Astrocyte of the spinal cord (primary cell): ENCODE measurements around the gene TUFT1.

Source experiments
- DNase-seq: peaks from one replicate; pipeline ENCODE4 v3.0.0; 2011; ENCODE audit warnings: low read depth, low spot score
- H3K4me3 ChIP-seq: 2 replicates; pipeline ENCODE4 v1.5.1; 2011; ENCODE audit warnings: low read depth, mild to moderate bottlenecking, low read length, moderate library complexity
- CTCF ChIP-seq: IDR thresholded peaks from 2 replicates; pipeline ENCODE4 v1.5.1; 2012; ENCODE audit warnings: low read depth, mild to moderate bottlenecking, low read length, inconsistent platforms
- in situ Hi-C: cut with HindIII; loops from 2 replicates; pipeline ENCODE4 v1.10.0; 2017; ENCODE audit warnings: low sequenced_read_pairs

TUFT1 gene

GRCh38 chr1:151581451-151581850, 41.3 kb downstream of the TUFT1 start:
- no peak overlapping the region for H3K4me3 ChIP-seq
- no peak for DNase-seq
- in situ Hi-C loops: no loop called here
- no peak for TF ChIP-seq CTCF

- in situ Hi-C loops: no loop called here
- TF ChIP-seq CTCF: no peak
- no peak overlapping the region for H3K4me3 ChIP-seq
- no peak for DNase-seq
Observed at GRCh38 chr1:151581921-151582320, 41.8 kb downstream of the TUFT1 start.

- in situ Hi-C loops: no loop called here
- no peak overlapping the region for H3K4me3 ChIP-seq
Observed at GRCh38 chr1:151583796-151584195, 43.7 kb downstream of the TUFT1 start.

GRCh38 chr1:151584278-151584677, 44.2 kb downstream of the TUFT1 start:
- in situ Hi-C loops: no loop called here
- H3K4me3 ChIP-seq: no peak overlapping the region
- DNase-seq: no peak
- no peak for TF ChIP-seq CTCF

More at GRCh38 chr1:151583796-151584195, 43.7 kb downstream of the TUFT1 start:
- no peak for TF ChIP-seq CTCF
- no peak for DNase-seq

GRCh38 chr1:151584780-151585179, 44.7 kb downstream of the TUFT1 start:
- H3K4me3 ChIP-seq: no peak overlapping the region
- in situ Hi-C loops: no loop called here
- DNase-seq: no peak
- TF ChIP-seq CTCF: no peak

- peak; percentile 69 for DNase-seq
- TF ChIP-seq CTCF: no peak
Observed at GRCh38 chr1:151585622-151586021, 45.5 kb downstream of the TUFT1 start.

GRCh38 chr1:151590961-151591360, 50.9 kb downstream of the TUFT1 start:
- H3K4me3 ChIP-seq: no peak overlapping the region

More at GRCh38 chr1:151585622-151586021, 45.5 kb downstream of the TUFT1 start:
- H3K4me3 ChIP-seq: no peak overlapping the region
- in situ Hi-C loops: no loop called here

More at GRCh38 chr1:151590961-151591360, 50.9 kb downstream of the TUFT1 start:
- no peak for DNase-seq
- in situ Hi-C loops: no loop called here
- no peak for TF ChIP-seq CTCF
